Measurements from ENCODE around the gene KLHL7. TPM values are rescaled to one million over a fixed set of nuclear protein-coding genes. Genes with fewer than 3 reads are reported as not detected.

KLHL7 gene
- total and polyA plus RNA-seq, 12 donors, result 27.1 to 159 (median 138) TPM

DNA sequence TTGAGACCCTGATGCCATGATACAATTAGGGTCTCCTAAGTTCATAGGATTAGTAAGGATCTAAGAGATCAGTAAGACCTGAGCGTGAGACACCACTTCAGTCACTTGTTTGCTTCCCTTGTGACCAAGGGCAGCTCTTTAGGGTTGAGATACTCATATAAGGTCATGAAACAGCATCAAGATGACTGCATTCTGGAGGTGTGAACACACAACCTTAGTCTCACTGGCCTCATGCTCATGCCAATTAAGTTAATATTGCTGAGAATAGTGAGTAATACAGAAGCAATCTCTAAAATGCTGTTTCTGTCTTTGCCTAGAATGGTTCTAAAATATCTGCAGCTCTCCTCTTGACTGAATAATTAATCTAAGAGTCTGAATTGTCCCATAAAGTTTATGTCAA, 39.6 kb upstream of the KLHL7 start:
- DNase-seq, result no peak
- Histone ChIP-seq H3K27ac (no peak overlapping the region), H3K36me3 (no peaks in the 10 kb centered on the region), H3K27me3 (no peaks in the 10 kb centered on the region), H3K4me3 (no peak overlapping the region), H3K4me1 (peaks cover 0 to 10% (median 0%) of the 10 kb centered on the region in 9 donors), H3K9me3 (no peaks in the 10 kb centered on the region)
- WGBS, 2 donors, result 69 to 73% methylated on average over 1 of the region's 1 CpG
- TF ChIP-seq CTCF (IDR thresholded peaks at IDR 0.05), result no peak
- ATAC-seq, result peak in 1 of 8 donors; percentile 25
- intact Hi-C loops (cut with DNase I), result loop anchor here in 1 of 10 donors (10.0 kb wide), 1 partner anchor 341 kb away; the partner anchor contains the start of gene IL6

DNA sequence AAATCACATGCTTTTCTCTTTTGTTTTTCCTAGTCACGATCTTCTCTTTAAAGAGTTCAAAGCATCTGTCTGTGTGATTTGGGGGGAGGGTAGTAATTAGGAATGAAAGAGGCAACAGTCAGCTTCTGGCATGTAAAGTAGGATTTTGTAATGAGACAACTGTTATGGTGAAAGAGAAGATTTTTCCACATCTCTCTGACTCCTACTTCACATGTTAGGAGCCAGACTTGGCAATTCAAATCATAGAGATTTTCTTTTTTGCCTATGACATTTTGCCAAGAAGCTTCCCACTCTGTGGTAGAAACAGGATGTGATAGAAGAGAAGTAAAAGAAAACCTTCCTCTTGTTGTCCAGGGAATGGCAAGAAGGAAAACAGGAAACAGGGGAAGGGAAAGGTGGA, 38.3 kb upstream of the KLHL7 start:
- Histone ChIP-seq H3K36me3 (no peaks in the 10 kb centered on the region), H3K4me1 (peaks cover 0 to 10% (median 0%) of the 10 kb centered on the region in 9 donors), H3K27me3 (no peaks in the 10 kb centered on the region), H3K9me3 (no peaks in the 10 kb centered on the region), H3K27ac (peak overlapping the region in 1 of 10 donors; percentile 58), H3K4me3 (no peak overlapping the region)
- 55 to 63% methylated on average over 1 of the region's 1 CpG for WGBS, 2 donors
- DNase-seq (no peak), ATAC-seq (peak in 2 of 8 donors; percentile 20 to 65)
- intact Hi-C loops (cut with DNase I), result loop anchor here in 1 of 10 donors (10.0 kb wide), 1 partner anchor 342 kb away; the partner anchor contains the start of gene IL6
- no peak for TF ChIP-seq CTCF (IDR thresholded peaks at IDR 0.05)

DNA sequence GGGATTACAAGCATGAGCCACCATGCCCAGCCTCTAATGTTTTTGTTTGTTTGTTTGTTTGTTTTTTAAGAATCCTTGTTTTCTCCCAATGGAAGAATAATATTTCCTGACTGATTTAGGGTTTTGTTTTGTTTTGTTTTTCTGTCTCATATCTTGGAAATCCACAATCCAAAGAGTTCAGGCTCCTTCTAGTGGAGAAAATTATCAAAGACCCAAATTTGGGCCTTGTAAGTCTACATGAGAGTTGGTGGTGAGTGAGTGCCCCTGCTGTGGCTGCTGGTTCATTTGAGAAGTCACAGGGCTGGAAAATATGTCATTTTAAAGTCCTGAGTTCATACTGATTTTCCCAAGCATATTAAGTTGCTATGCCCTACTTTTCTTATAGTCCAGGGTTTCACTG, 33.5 kb upstream of the KLHL7 start:
- Histone ChIP-seq H3K4me3 (no peak overlapping the region), H3K36me3 (no peaks in the 10 kb centered on the region), H3K27ac (peak overlapping the region in 1 of 10 donors; percentile 43), H3K9me3 (no peaks in the 10 kb centered on the region), H3K4me1 (peaks cover 0 to 26% (median 17%) of the 10 kb centered on the region in 9 donors), H3K27me3 (no peaks in the 10 kb centered on the region)
- ATAC-seq (no peak), DNase-seq (no peak)
- peak in 3 of 9 donors; percentile 14 to 18 (median 18) for TF ChIP-seq CTCF (IDR thresholded peaks at IDR 0.05)
- intact Hi-C loops (cut with DNase I), result no loop called here

DNA sequence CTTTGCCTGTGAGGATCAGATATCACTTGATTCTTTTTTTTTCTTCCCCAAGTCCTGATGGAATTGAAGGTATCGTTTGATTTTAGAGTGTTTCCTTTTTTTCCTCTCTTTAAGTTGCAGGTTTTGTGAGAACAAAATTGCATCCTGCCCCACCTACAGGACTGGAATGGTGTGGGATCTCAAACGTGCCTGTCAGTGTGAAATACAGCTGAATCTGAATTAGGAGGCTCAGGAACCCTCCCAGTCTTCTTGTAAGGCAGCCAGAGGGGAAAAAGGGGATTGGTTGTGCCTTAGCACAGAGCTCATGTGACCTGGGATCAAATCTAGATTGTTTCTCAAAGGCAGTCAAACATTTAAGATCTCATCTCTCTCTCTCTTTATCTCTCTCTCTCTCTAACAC, 32.7 kb upstream of the KLHL7 start:
- H3K36me3 ChIP-seq, result no peaks in the 10 kb centered on the region
- 24 to 28% methylated on average over 2 of the region's 2 CpGs for whole genome bisulfite sequencing, 2 donors
- H3K9me3 ChIP-seq, result no peaks in the 10 kb centered on the region
- TF ChIP-seq CTCF (IDR thresholded peaks at IDR 0.05), result no peak
- peaks cover 0 to 35% (median 23%) of the 10 kb centered on the region in 9 donors for H3K4me1 ChIP-seq
- DNase-seq (no peak), ATAC-seq (no peak)
- H3K27ac ChIP-seq, result peak overlapping the region in 2 of 10 donors; percentile 37 to 43
- H3K27me3 ChIP-seq, result no peaks in the 10 kb centered on the region
- no peak overlapping the region for H3K4me3 ChIP-seq
- intact Hi-C loops (cut with DNase I), result no loop called here
